SK-N-SH (cell line): Measurements from ENCODE around the gene SHISA8. TPM values are rescaled to one million over a fixed set of nuclear protein-coding genes. Genes with fewer than 3 reads are reported as not detected.
"Not testable (repeated sequence)": the region's sequence is repeated elsewhere in the genome, so short reads cannot be mapped to it uniquely, and the experiment has no call there.

Experiments used
- CTCF ChIA-PET: fragments of 300-600, 350-600 bp; formaldehyde crosslinking; extraction: SDS; loops from one replicate; lab custom pipeline; 2021; lab: Yijun Ruan, JAX
- POLR2A ChIA-PET: fragments of 350-600 bp; sonication (Branson Sonifier 250); formaldehyde crosslinking; extraction: SDS; loops from one replicate; lab custom pipeline; 2020; ENCODE audit warnings: antibody characterized with exemption, inconsistent platforms; lab: Yijun Ruan, JAX
- DNase-seq: peaks from one replicate; pipeline ENCODE4 v3.0.0; 2012
- H2AFZ ChIP-seq: fragments of 200-600 bp; sonication (generic); 2 replicates; pipeline ENCODE4 v1.8.1; 2016; ENCODE audit warnings: antibody characterized with exemption, mild to moderate bottlenecking, low read depth
- H3F3A ChIP-seq: fragments of 200-600 bp; sonication (generic); replicated peaks from 2 replicates; pipeline ENCODE3; 2016; ENCODE audit warnings: antibody characterized with exemption, mild to moderate bottlenecking; ENCODE audit not compliant: insufficient read depth
- H3K27ac ChIP-seq, 2 experiments: fragments of 200-500 bp in 1 of 2; fragments of 200-600 bp in 1 of 2; sonication (Bioruptor generic) in 1 of 2; sonication (generic), shearing (Covaris generic) in 1 of 2; 2 replicates each; pipeline versions ENCODE4 v1.5.1 to v1.6.1; 2014 to 2016; ENCODE audit warnings: low read depth in 2 of 2, inconsistent platforms in 1 of 2, low read length in 1 of 2, mild to moderate bottlenecking in 1 of 2, mixed read lengths in 1 of 2
- H3K27me3 ChIP-seq: fragments of 200-600 bp; sonication (generic), shearing (Covaris generic); 2 replicates; pipeline ENCODE4 v1.6.1; 2016; ENCODE audit warnings: mixed run types; ENCODE audit not compliant: insufficient read depth
- H3K36me3 ChIP-seq, 2 experiments: fragments of 200-500 bp in 1 of 2; fragments of 200-600 bp in 1 of 2; sonication (Bioruptor generic) in 1 of 2; sonication (generic) in 1 of 2; replicated peaks in 1 of 2; 2 replicates each; pipeline versions ENCODE3 to v1.5.1; 2014 to 2016; ENCODE audit warnings: low read length in 1 of 2, mild to moderate bottlenecking in 1 of 2; ENCODE audit not compliant: insufficient read depth in 2 of 2, control insufficient read depth in 1 of 2
- H3K4me1 ChIP-seq, 2 experiments: fragments of 200-500 bp in 1 of 2; fragments of 200-600 bp in 1 of 2; sonication (Bioruptor generic) in 1 of 2; sonication (generic), shearing (Covaris generic) in 1 of 2; 2 replicates each; pipeline versions ENCODE4 v1.5.1 to v1.6.1; 2014 to 2016; ENCODE audit warnings: low read depth in 1 of 2, low read length in 1 of 2, mixed run types in 1 of 2; ENCODE audit not compliant: insufficient read depth in 2 of 2, control insufficient read depth in 1 of 2
- H3K4me2 ChIP-seq: fragments of 200-600 bp; sonication (generic), shearing (Covaris generic); 2 replicates; pipeline ENCODE4 v1.6.1; 2017; ENCODE audit warnings: mixed run types
- H3K4me3 ChIP-seq, 2 experiments: fragments of 200-500 bp in 1 of 2; fragments of 200-600 bp in 1 of 2; sonication (Bioruptor generic) in 1 of 2; sonication (generic), shearing (Covaris generic) in 1 of 2; 2 replicates each; pipeline versions ENCODE4 v1.5.1 to v1.8.1; 2014 to 2016; ENCODE audit warnings: low read depth in 2 of 2, inconsistent platforms in 1 of 2, low read length in 1 of 2, mild to moderate bottlenecking in 1 of 2, mixed read lengths in 1 of 2, moderate library complexity in 1 of 2
- H3K79me2 ChIP-seq: fragments of 200-600 bp; sonication (generic); 2 replicates; pipeline ENCODE4 v1.8.1; 2017; ENCODE audit warnings: mild to moderate bottlenecking; ENCODE audit not compliant: insufficient read depth
- H3K9ac ChIP-seq: fragments of 200-600 bp; sonication (generic); 2 replicates; pipeline ENCODE4 v1.6.1; 2017; ENCODE audit warnings: mixed run types
- H3K9me2 ChIP-seq: fragments of 200-600 bp; sonication (generic); 2 replicates; pipeline ENCODE4 v1.6.1; 2017; ENCODE audit warnings: mixed run types
- H3K9me3 ChIP-seq: fragments of 200-600 bp; sonication (generic); 2 replicates; pipeline ENCODE4 v1.6.1; 2017; ENCODE audit warnings: mixed run types, mild to moderate bottlenecking, moderate library complexity
- H4K20me1 ChIP-seq: fragments of 200-600 bp; sonication (generic); 2 replicates; pipeline ENCODE4 v1.6.1; 2017; ENCODE audit warnings: mild to moderate bottlenecking, mixed run types; ENCODE audit not compliant: insufficient read depth
- CHD2 ChIP-seq: fragments of 150-350 bp; IDR thresholded peaks from 2 replicates; pipeline ENCODE4 v1.6.1; 2018; ENCODE audit warnings: low read length; ENCODE audit not compliant: partially characterized antibody
- EZH2phosphoT487 ChIP-seq: fragments of 200-600 bp; sonication (generic); IDR thresholded peaks from 2 replicates; pipeline ENCODE4 v1.6.1; 2017; ENCODE audit warnings: low read depth, mixed run types, mild to moderate bottlenecking, antibody characterized with exemption, moderate library complexity, borderline replicate concordance
- FOSL2 ChIP-seq: IDR thresholded peaks from 2 replicates; pipeline ENCODE4 v1.4.0; 2012; ENCODE audit warnings: low read depth, mild to moderate bottlenecking, moderate library complexity, borderline replicate concordance
- FOXJ3 ChIP-seq: sonication (generic); formaldehyde crosslinking; IDR thresholded peaks from 2 replicates; pipeline ENCODE4 v1.5.1; 2020; ENCODE audit warnings: mild to moderate bottlenecking, missing genetic modification reagents
- JUND ChIP-seq: IDR thresholded peaks from 2 replicates; pipeline ENCODE4 v1.4.0; 2012
- RCOR1 ChIP-seq: fragments of 150-350 bp; IDR thresholded peaks from 2 replicates; pipeline ENCODE4 v1.6.1; 2017; ENCODE audit warnings: antibody characterized with exemption, low read length
- RXRA ChIP-seq: IDR thresholded peaks from 2 replicates; pipeline ENCODE4 v1.4.0; 2012; ENCODE audit warnings: low read depth, mild to moderate bottlenecking, borderline replicate concordance
- TCF12 ChIP-seq: IDR thresholded peaks from 2 replicates; pipeline ENCODE4 v1.4.0; 2012
- TEAD4 ChIP-seq: IDR thresholded peaks from 2 replicates; pipeline ENCODE4 v1.4.0; 2012; ENCODE audit warnings: mild to moderate bottlenecking, borderline replicate concordance; ENCODE audit not compliant: insufficient read depth
- YY1 ChIP-seq: IDR thresholded peaks from 2 replicates; pipeline ENCODE4 v1.4.0; 2012; ENCODE audit warnings: low read depth, mild to moderate bottlenecking
- ZBTB33 ChIP-seq: IDR thresholded peaks from 2 replicates; pipeline ENCODE4 v1.4.0; 2012; ENCODE audit warnings: low read depth, borderline replicate concordance
- WGBS: methylation state at CpG from one replicate; pipeline ENCODE4 v1.1.6; 2017; ENCODE audit warnings: low lambda C conversion rate; 5-methylcytosine and 5-hydroxymethylcytosine counted together
- polyA plus RNA-seq, 3 experiments: library from polyadenylated mRNA; depleted of rRNA; stranded (reverse); fragments of >200 nt; gene quantifications; 2 replicates each; pipeline ENCODE4 v1.2.3, GENCODE V29; 2012
- TF ChIP-seq, protein P1 (sequence below): IDR thresholded peaks from 2 replicates; pipeline ENCODE4; 2012

Gene SHISA8
- polyA plus RNA-seq, 1 of the 3 experiments (the other 2 are of a cell fraction) = not detected

- CTCF ChIA-PET, H3K27ac ChIP-seq, H3K9me2 ChIP-seq, H3K4me3 ChIP-seq, H2AFZ ChIP-seq, H3K9me3 ChIP-seq, H3F3A ChIP-seq, DNase-seq, H3K27me3 ChIP-seq, H3K4me2 ChIP-seq, H4K20me1 ChIP-seq, H3K79me2 ChIP-seq, H3K9ac ChIP-seq, H3K36me3 ChIP-seq: not testable (repeated sequence)
- WGBS = 82% methylated on average over 8 of the region's 8 CpGs
- POLR2A ChIA-PET = interaction anchor here (1.1 kb wide), 1 partner anchor 142 kb away, joined by 3 read pairs; the partner anchor contains the start of gene NDUFA6
- peaks cover 0 to 27% of the 10 kb centered on the region in 2 experiments; a peak in 1 of 4 replicates for H3K4me1 ChIP-seq
Measured at GRCh38 chr22:41948928-41949296, 34.0 kb upstream of the SHISA8 start.

GRCh38 chr22:41948142-41948541 lies 33.3 kb upstream of the SHISA8 start:
- TF ChIP-seq TCF12 (no peak), FOXJ3 (CRISPR knock-in tag) (no peak), TEAD4 (no peak), JUND (no peak), RXRA (no peak), RCOR1 (no peak), YY1 (no peak), EZH2phosphoT487 (no peak), CHD2 (no peak), ZBTB33 (no peak), FOSL2 (no peak)
- TF ChIP-seq, protein P1, sequence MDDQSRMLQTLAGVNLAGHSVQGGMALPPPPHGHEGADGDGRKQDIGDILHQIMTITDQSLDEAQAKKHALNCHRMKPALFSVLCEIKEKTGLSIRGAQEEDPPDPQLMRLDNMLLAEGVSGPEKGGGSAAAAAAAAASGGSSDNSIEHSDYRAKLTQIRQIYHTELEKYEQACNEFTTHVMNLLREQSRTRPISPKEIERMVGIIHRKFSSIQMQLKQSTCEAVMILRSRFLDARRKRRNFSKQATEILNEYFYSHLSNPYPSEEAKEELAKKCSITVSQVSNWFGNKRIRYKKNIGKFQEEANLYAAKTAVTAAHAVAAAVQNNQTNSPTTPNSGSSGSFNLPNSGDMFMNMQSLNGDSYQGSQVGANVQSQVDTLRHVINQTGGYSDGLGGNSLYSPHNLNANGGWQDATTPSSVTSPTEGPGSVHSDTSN = no peak
- ChIA-PET CTCF (no interaction called here), POLR2A (no interaction called here)
- peaks cover 0 to 27% of the 10 kb centered on the region in 2 experiments; a peak in 1 of 4 replicates for H3K4me1 ChIP-seq
- H3F3A ChIP-seq = no peaks in the 10 kb centered on the region
- peaks cover 6% of the 10 kb centered on the region; the same call in 1 of the 2 replicates for H3K79me2 ChIP-seq
- H3K9me2 ChIP-seq = no peaks in the 10 kb centered on the region
- DNase-seq = no peak
- H3K9me3 ChIP-seq = no peaks in the 10 kb centered on the region
- 100% methylated on average over 2 of the region's 2 CpGs for WGBS
- H2AFZ ChIP-seq = no peak overlapping the region
- no peaks in the 10 kb centered on the region for H4K20me1 ChIP-seq
- H3K36me3 ChIP-seq = no peaks in the 10 kb centered on the region
- H3K4me3 ChIP-seq = no peak overlapping the region
- no peak overlapping the region for H3K27ac ChIP-seq
- H3K9ac ChIP-seq = no peak overlapping the region
- H3K4me2 ChIP-seq = no peak overlapping the region
- no peaks in the 10 kb centered on the region for H3K27me3 ChIP-seq
